Measurements from ENCODE around the gene ABCB9. TPM values are rescaled to one million over a fixed set of nuclear protein-coding genes. Genes with fewer than 3 reads are reported as not detected.

The ABCB9 gene
- total and polyA plus RNA-seq, 2 donors (not counting 1 experiment from before 2014, with no cell fraction given) = 2.1 to 3.7 TPM

GRCh38 chr12:122895320-122895703 lies 71.0 kb downstream of the ABCB9 start:
- Histone ChIP-seq H3K9me3 (ENCODE audit: control extremely low read depth in 1 of 3, control insufficient read depth in 2 of 3, insufficient read depth in 1 of 3, low read length in 2 of 3) (peaks cover 0 to 4% (median 0%) of the 10 kb centered on the region in 3 donors), H4K20me1 (ENCODE audit: control insufficient read depth, insufficient read depth, low read length, poor library complexity, severe bottlenecking) (peaks cover 19% of the 10 kb centered on the region), H3K4me1 (ENCODE audit: control insufficient read depth in 2 of 2, insufficient read depth in 2 of 2, low read length in 2 of 2) (peaks cover 90 to 91% of the 10 kb centered on the region in 2 donors), H3K79me2 (ENCODE audit: control insufficient read depth, insufficient read depth, low read length) (peaks cover 77% of the 10 kb centered on the region), H3K9ac (ENCODE audit: low read length) (peak overlapping the region; percentile 99), H3K27ac (ENCODE audit: low read length in 2 of 2) (peak overlapping the region; percentile 90 to 99), H3K36me3 (replicated peaks in 1 of 2; ENCODE audit: control extremely low read depth in 1 of 2, control insufficient read depth in 1 of 2, extremely low read depth in 1 of 2, insufficient read depth in 2 of 2, low read length in 1 of 2) (no peaks in the 10 kb centered on the region), H3K4me2 (replicated peaks; ENCODE audit: low read depth, low read length, poor library complexity, severe bottlenecking) (peak overlapping the region; percentile 97), H2AFZ (ENCODE audit: insufficient read depth, low read depth, low read length, poor library complexity, severe bottlenecking) (peak overlapping the region; percentile 87), H3K27me3 (replicated peaks in 1 of 4; ENCODE audit: control extremely low read depth in 1 of 4, control insufficient read depth in 3 of 4, insufficient read depth in 4 of 4, low read length in 3 of 4) (no peaks in the 10 kb centered on the region), H3K4me3 (ENCODE audit: control extremely low read depth in 1 of 5, extremely low read depth in 1 of 5, insufficient read depth in 1 of 5, low read depth in 2 of 5, low read length in 4 of 5) (peak overlapping the region; percentile 74 to 98 (median 97))
- intact Hi-C loops (cut with micrococcal nuclease) = loop anchor here (2.0 kb wide), 1 partner anchor 15 kb away; no protein-coding TSS in a partner anchor
- TF ChIP-seq EZH2 (IDR thresholded peaks at IDR 0.05; ENCODE audit: borderline replicate concordance, insufficient read depth, low read depth, low read length, poor library complexity, severe bottlenecking) (no peak), CTCF (IDR thresholded peaks at IDR 0.05) (no peak)
- H3K27ac Mint-ChIP-seq = peak overlapping the region; percentile 94
- no peak for DNase-seq
- no peaks in the 10 kb centered on the region for H3K27me3 Mint-ChIP-seq
- no peak for ATAC-seq (ENCODE audit: low read depth)
- POLR2A ChIA-PET = no interaction called here
- CTCF ChIA-PET = interaction anchor here (1.0 to 9.8 kb wide), 6 partner anchors 11 to 102 kb away, joined by 3 to 101 read pairs (median 18); no protein-coding TSS in a partner anchor
- 3% methylated on average over 9 of the region's 9 CpGs for WGBS (ENCODE audit: insufficient coverage)
- peak overlapping the region; percentile 96 for H3K4me3 Mint-ChIP-seq
- peaks cover 91% of the 10 kb centered on the region for H3K4me1 Mint-ChIP-seq
- no peaks in the 10 kb centered on the region for H3K9me3 Mint-ChIP-seq (ENCODE audit: insufficient read depth)

Data from B cell (primary cell).